GM18502 (cell line): ENCODE data around the gene HSDL2.
"Not testable (repeated sequence)": the region's sequence is repeated elsewhere in the genome, so short reads cannot be mapped to it uniquely, and the experiment has no call there.

ENCODE experiments used
- ATAC-seq: cut with Tn5 transposase; IDR thresholded peaks from one replicate; pipeline ENCODE4 v1.9.1; 2021; ENCODE audit warnings: mild to moderate bottlenecking; ENCODE audit not compliant: unreplicated experiment, poor library complexity

HSDL2 gene

DNA sequence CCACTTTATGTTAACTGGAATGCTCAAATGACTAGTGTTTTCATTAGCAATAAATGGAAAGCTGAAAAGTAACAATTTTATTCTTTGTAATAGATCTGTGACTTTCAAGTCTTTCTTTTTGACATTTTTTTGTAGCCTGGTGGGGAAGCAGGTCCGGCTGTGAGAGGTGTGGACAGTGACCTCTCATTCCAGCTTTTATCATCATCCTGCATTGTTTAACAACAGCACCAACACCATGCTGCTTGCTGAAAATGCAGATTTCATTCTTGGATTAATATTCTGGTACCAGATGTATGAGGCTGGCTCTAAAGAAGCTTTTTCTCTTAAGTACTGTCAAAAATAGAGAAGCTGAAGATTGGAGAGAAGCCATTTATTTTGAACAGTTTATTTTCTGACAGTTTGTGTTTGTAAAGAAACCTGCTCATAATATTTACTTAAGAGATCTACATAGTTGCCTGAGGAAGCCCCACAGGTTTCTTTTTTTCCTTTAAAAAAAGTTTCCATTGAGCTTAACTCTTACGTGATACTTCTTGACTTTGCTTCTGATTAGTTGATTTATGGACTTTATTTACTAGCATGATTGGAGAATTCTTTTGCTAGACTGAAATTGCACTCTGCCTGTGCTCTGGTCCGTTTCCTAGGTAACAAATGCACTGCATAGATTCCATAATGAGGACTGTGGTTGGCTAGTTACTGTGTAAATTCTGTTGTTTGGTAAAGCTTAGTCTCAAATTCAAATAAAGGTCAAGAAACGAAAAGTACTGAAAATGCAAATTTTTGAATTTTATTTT, 110.2 kb downstream of the HSDL2 start:
- ATAC-seq, result no peak

- ATAC-seq, result no peak
Observed at GRCh38 chr9:112493393-112494137, 113.7 kb downstream of the HSDL2 start.

GRCh38 chr9:112494153-112494552, 114.2 kb downstream of the HSDL2 start:
- no peak for ATAC-seq

DNA sequence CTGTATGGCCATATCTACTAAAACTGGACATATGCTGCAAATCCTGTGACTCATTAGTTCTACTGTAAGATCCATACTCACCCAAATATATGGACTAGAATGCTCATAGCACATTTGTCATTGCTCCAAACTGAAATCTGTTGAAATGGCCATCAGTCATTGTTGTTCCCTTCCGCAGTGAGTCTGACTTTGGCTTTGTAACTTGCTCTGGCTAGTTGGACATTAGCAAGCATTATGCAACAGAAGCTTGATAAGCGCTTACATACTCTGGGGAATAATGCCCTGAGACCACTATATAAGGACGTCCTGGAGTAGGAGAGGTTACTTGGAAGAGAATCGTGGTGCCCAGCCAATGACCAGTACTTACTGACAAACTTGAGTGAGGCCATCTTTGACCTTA, 115.7 kb downstream of the HSDL2 start:
- ATAC-seq, result no peak

- no peak for ATAC-seq
Observed at GRCh38 chr9:112496074-112496722, 116.3 kb downstream of the HSDL2 start.

- ATAC-seq, result no peak
Observed at GRCh38 chr9:112500842-112501241, 120.9 kb downstream of the HSDL2 start.

DNA sequence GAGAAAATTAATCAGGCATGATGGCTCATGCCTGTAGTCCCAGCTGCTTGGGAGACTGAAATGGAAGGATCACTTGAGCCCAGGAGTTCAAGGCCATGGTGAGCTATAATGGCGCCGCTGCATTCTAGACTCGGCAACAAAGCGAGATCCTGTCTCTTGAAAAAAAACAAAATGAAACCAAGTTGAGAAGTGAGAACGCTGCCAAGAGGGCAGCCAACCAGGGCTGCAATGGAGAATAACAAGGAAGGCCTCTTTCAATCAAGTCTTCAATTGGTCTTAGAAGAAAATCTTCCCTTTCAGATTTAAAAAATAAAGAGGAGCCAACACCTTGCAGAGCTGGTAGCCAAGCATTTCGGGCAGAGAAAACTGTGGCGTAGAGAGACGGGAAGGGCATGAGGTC, 121.4 kb downstream of the HSDL2 start:
- no peak for ATAC-seq

- no peak for ATAC-seq
Observed at GRCh38 chr9:112502175-112502946, 122.5 kb downstream of the HSDL2 start.

GRCh38 chr9:112503170-112503569, 123.3 kb downstream of the HSDL2 start:
- ATAC-seq, result no peak

DNA sequence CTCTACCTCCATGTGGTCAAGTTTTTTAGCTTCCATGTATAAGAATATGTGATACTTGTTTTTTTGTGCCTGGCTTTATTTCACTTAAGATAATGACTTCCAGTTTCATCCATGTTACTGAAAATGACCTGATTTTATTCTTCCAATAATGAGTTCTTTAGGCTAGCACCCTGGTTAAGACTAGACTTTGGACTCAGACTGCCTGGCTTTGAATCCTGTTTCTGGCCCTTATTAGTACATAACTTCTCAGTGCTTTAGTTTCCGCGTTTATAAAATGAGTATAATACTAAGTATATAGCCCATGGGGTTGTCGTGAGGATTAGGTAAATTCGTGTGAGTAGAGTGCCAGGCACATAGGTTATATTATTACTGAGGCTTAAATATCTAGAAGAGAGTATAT, 125.2 kb downstream of the HSDL2 start:
- no peak for ATAC-seq

- no peak for ATAC-seq
Observed at GRCh38 chr9:112505607-112506006, 125.7 kb downstream of the HSDL2 start.

GRCh38 chr9:112506571-112506970, 126.7 kb downstream of the HSDL2 start:
- no peak for ATAC-seq

GRCh38 chr9:112507001-112507680, 127.2 kb downstream of the HSDL2 start:
- no peak for ATAC-seq

GRCh38 chr9:112508377-112508776, 128.5 kb downstream of the HSDL2 start:
- no peak for ATAC-seq

- ATAC-seq, result not testable (repeated sequence)
Observed at GRCh38 chr9:112512377-112512776, 132.5 kb downstream of the HSDL2 start.

- ATAC-seq, result no peak
Observed at GRCh38 chr9:112516769-112517168, 136.9 kb downstream of the HSDL2 start.

DNA sequence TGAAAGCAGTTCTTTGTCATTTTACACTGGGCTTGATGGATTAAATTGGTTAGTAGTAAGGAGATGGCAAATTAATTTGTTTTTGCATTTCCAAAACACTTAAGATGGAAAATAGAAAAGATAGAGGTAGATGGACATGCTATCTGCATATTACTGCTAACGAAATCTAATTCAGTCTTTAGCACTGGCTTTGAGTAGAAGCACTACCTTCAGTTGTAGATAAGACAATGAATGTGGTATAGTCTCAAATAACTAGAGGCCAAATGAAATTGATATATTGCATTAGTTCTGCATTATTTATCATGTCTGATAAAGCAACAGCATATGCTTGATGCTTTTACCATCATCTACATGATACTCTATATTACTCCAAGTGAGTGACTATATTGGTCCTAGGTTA, 140.2 kb downstream of the HSDL2 start:
- ATAC-seq, result no peak

GRCh38 chr9:112520656-112521055, 140.7 kb downstream of the HSDL2 start:
- ATAC-seq, result no peak
